DND-41 (cell line): ENCODE results near the gene PLPP6.

ENCODE experiments used
- EZH2 ChIP-seq: IDR thresholded peaks from 3 replicates; pipeline ENCODE4 v1.6.1; 2012; ENCODE audit warnings: borderline replicate concordance, low read depth, mild to moderate bottlenecking, moderate library complexity, low read length, inconsistent platforms; ENCODE audit not compliant: severe bottlenecking
- TF ChIP-seq, protein P1 (sequence below): IDR thresholded peaks from 2 replicates; pipeline ENCODE4 v1.5.1; 2012; ENCODE audit warnings: borderline replicate concordance, low read length, moderate library complexity, mild to moderate bottlenecking; ENCODE audit not compliant: poor library complexity, severe bottlenecking; ENCODE audit errors: extremely low read depth

GRCh38 chr9:4704129-4704528 lies 42.0 kb downstream of the PLPP6 start:
- TF ChIP-seq EZH2: no peak
- TF ChIP-seq, protein P1, sequence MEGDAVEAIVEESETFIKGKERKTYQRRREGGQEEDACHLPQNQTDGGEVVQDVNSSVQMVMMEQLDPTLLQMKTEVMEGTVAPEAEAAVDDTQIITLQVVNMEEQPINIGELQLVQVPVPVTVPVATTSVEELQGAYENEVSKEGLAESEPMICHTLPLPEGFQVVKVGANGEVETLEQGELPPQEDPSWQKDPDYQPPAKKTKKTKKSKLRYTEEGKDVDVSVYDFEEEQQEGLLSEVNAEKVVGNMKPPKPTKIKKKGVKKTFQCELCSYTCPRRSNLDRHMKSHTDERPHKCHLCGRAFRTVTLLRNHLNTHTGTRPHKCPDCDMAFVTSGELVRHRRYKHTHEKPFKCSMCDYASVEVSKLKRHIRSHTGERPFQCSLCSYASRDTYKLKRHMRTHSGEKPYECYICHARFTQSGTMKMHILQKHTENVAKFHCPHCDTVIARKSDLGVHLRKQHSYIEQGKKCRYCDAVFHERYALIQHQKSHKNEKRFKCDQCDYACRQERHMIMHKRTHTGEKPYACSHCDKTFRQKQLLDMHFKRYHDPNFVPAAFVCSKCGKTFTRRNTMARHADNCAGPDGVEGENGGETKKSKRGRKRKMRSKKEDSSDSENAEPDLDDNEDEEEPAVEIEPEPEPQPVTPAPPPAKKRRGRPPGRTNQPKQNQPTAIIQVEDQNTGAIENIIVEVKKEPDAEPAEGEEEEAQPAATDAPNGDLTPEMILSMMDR: no peak
